Measurements from ENCODE around the gene SORBS1.

The SORBS1 gene

DNA sequence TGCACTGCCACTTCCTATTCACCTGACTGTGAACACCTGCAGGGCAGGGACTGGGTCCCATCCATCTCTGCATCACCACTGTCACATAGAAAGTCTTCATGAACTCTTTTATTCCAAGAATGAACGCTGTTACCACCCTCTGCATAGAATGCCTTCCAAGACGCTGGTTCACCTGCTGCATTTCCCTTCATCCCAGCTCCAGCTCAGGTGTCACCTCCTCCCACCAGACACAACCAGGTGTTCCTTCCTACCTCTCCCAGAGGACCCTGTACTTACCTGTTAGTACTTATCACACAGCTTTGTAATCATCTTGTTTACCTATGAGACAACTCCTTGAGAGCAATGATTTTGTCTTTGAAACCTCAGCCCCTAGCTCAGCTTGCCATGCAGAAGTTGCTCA is 31.1 kb downstream of the SORBS1 start:
- Histone ChIP-seq H3K9me3 (ENCODE audit: control insufficient read depth, insufficient read depth, low read length) (no peaks in the 10 kb centered on the region), H3K4me3 (ENCODE audit: low read depth, low read length) (no peak overlapping the region), H3K27me3 (ENCODE audit: control insufficient read depth, insufficient read depth, low read length) (no peaks in the 10 kb centered on the region), H3K4me1 (ENCODE audit: control insufficient read depth, insufficient read depth, low read length) (peaks cover 13% of the 10 kb centered on the region), H3K9ac (ENCODE audit: low read depth, low read length) (no peak overlapping the region), H3K36me3 (ENCODE audit: control insufficient read depth, insufficient read depth, low read length) (no peaks in the 10 kb centered on the region), H3K27ac (ENCODE audit: low read depth, low read length) (no peak overlapping the region)

DNA sequence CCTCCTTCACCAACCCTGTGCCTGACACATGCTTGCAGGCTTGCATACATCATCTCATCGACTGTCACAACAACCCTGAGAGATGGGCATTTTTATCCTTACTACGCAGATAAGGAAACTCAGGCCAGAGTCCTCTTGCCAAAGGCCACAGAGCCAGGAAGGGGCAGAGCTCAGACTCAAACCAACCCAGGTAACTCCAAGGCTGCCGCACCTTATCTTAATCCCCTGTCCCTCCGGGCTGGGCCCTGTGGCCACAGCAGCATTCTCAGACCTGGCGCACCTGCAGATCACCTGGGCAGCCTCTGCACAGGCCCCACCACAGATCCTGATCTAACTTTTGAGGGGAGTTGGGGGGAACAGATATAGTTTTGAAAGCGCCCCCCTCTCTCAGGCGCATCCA is 35.1 kb downstream of the SORBS1 start:
- H3K9ac ChIP-seq (ENCODE audit: low read depth, low read length), result no peak overlapping the region
- H3K27ac ChIP-seq (ENCODE audit: low read depth, low read length), result no peak overlapping the region
- H3K36me3 ChIP-seq (ENCODE audit: control insufficient read depth, insufficient read depth, low read length), result no peaks in the 10 kb centered on the region
- no peaks in the 10 kb centered on the region for H3K9me3 ChIP-seq (ENCODE audit: control insufficient read depth, insufficient read depth, low read length)
- no peak overlapping the region for H3K4me3 ChIP-seq (ENCODE audit: low read depth, low read length)
- H3K27me3 ChIP-seq (ENCODE audit: control insufficient read depth, insufficient read depth, low read length), result no peaks in the 10 kb centered on the region
- peaks cover 12% of the 10 kb centered on the region for H3K4me1 ChIP-seq (ENCODE audit: control insufficient read depth, insufficient read depth, low read length)

DNA sequence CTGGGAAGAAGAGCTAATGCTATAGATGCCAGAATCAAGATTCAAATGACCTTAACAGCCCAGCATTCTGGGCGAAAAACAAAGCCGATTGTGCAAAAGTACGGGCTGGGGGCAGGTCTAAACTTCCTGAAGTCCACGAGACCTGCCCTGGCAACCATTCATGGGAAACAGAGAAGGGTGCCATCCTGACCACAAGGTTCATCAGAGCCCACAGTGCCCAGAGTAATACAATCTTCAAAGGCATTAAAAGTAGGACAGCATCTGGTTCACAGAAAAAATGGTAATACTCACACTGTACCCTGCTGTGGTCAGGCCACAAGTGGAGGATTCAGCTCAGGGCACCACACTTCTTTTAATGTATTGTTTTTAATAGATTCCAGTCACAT is 36.1 kb downstream of the SORBS1 start:
- Histone ChIP-seq H3K9me3 (ENCODE audit: control insufficient read depth, insufficient read depth, low read length) (no peaks in the 10 kb centered on the region), H3K4me1 (ENCODE audit: control insufficient read depth, insufficient read depth, low read length) (peaks cover 9% of the 10 kb centered on the region), H3K36me3 (ENCODE audit: control insufficient read depth, insufficient read depth, low read length) (no peaks in the 10 kb centered on the region), H3K4me3 (ENCODE audit: low read depth, low read length) (no peak overlapping the region), H3K27me3 (ENCODE audit: control insufficient read depth, insufficient read depth, low read length) (no peaks in the 10 kb centered on the region), H3K9ac (ENCODE audit: low read depth, low read length) (no peak overlapping the region), H3K27ac (ENCODE audit: low read depth, low read length) (no peak overlapping the region)

DNA sequence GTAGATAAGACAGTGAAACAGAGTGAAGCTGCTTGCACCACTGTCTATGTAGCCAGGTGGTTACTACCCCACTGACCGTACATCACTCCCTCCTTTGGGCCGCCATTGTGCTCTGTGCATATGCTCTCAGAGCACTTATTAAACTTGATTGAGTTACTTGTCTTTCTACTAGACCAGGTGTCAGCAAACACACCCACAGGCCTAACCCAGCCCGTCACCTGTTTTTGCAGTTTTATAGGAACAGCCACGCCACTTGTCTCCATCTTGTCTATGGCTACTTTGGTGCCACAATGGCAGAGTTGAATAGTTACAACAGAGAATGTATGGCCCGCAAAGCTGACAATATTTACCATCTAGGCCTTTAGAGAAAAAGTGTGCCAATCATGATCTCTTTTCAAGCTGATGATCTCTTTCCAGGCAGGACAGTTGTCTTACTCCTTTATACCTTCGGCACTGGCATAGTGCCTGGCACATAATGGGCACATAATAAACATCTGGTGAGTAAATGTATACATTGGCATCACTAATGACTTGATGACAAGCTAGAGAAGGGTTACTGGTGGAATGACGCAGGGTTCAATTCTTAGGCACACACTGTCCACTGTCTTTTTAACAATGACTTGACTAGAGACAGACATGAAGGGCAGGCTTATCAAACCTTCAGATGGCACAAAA is 36.7 kb downstream of the SORBS1 start:
- Histone ChIP-seq H3K27me3 (ENCODE audit: control insufficient read depth, insufficient read depth, low read length) (no peaks in the 10 kb centered on the region), H3K4me3 (ENCODE audit: low read depth, low read length) (no peak overlapping the region), H3K36me3 (ENCODE audit: control insufficient read depth, insufficient read depth, low read length) (no peaks in the 10 kb centered on the region), H3K9me3 (ENCODE audit: control insufficient read depth, insufficient read depth, low read length) (no peaks in the 10 kb centered on the region), H3K27ac (ENCODE audit: low read depth, low read length) (no peak overlapping the region), H3K4me1 (ENCODE audit: control insufficient read depth, insufficient read depth, low read length) (peaks cover 12% of the 10 kb centered on the region), H3K9ac (ENCODE audit: low read depth, low read length) (no peak overlapping the region)

DNA sequence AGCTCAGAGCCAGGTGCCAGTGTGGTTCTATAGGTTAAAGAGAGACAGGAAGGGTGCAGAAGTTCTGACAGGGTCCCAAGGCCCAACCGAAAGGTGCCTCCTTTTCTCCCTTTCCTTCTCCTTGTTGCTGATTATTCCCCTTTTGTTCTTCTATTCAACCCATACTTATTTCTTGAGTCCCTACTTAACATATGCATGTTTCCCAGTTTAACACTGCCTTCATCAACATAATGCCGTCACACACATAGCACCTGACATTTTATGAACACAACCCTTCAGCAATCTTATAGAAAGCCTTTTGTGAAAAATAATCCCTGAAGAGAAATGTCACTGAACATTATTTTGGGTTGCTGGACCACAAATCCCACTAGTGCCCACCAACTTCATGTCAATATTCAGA is 39.1 kb downstream of the SORBS1 start:
- Histone ChIP-seq H3K27me3 (ENCODE audit: control insufficient read depth, insufficient read depth, low read length) (no peaks in the 10 kb centered on the region), H3K27ac (ENCODE audit: low read depth, low read length) (no peak overlapping the region), H3K4me1 (ENCODE audit: control insufficient read depth, insufficient read depth, low read length) (peaks cover 30% of the 10 kb centered on the region), H3K9me3 (ENCODE audit: control insufficient read depth, insufficient read depth, low read length) (no peaks in the 10 kb centered on the region), H3K9ac (ENCODE audit: low read depth, low read length) (no peak overlapping the region), H3K36me3 (ENCODE audit: control insufficient read depth, insufficient read depth, low read length) (no peaks in the 10 kb centered on the region), H3K4me3 (ENCODE audit: low read depth, low read length) (no peak overlapping the region)

DNA sequence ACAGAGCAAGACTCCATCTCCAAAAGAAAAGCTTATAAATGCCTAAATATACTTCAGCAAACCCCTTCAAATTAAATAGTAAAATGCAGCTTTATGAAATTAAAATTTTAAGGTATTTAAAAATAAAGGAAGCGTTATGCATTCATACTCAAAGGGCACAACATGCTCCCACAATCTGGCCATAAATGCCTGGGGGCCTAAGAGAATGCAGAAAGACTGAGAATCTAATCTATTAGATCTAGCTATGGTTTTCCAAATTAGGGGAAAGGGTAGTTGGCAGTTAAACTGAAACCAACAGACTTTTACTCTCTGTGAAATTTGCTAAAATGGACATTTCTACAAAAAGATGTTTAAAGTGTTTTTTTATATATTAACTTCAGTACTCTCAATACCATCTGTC is 40.6 kb downstream of the SORBS1 start:
- Histone ChIP-seq H3K27me3 (ENCODE audit: control insufficient read depth, insufficient read depth, low read length) (no peaks in the 10 kb centered on the region), H3K9ac (ENCODE audit: low read depth, low read length) (no peak overlapping the region), H3K27ac (ENCODE audit: low read depth, low read length) (no peak overlapping the region), H3K4me3 (ENCODE audit: low read depth, low read length) (no peak overlapping the region), H3K4me1 (ENCODE audit: control insufficient read depth, insufficient read depth, low read length) (peaks cover 27% of the 10 kb centered on the region), H3K9me3 (ENCODE audit: control insufficient read depth, insufficient read depth, low read length) (no peaks in the 10 kb centered on the region), H3K36me3 (ENCODE audit: control insufficient read depth, insufficient read depth, low read length) (no peaks in the 10 kb centered on the region)

DNA sequence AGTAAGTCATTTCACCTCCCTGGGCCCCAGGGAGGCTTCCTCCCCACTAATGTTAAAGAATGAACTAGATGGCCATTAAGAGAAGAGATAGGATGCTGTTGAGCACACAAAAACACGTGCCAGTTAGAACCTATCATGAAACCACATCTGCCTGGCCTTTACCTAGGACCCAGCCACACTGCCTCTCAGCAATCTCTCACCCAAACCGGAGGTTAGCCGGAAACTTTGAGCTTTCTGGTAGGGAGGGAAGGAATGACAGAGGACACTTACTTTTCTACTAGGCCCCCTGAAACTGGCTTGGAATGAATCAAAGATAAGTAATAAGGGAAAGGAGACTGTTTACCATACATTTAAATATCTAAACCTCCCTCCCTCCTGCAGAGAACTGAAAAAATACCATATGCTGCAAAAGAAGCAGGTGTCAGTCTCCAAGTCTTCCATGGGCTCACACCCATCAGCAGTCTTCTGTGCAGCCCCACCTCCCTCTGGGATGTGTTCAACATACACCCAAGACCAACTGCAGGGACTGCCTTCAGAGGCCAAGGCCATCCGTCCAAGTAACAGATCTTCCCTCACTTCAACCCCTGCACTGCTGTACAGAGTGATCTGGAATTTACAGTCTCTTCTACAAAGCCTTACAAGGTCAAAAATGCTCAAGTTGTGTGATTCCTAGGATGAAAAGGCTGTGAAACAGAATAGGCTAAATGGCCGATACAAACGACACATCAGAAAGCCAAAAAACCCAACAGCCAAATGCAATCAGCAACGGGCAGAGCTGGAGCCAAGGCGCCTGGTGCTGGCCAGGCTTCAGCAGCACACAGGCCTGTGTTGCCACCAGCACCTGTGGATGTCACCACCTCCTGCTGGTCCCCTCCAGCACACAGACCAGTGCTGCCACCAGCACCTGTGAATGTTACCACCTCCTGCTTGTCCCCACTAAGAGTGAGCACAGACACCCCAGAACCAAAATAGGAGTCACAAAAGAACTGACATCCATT is 42.4 kb downstream of the SORBS1 start:
- Histone ChIP-seq H3K4me1 (ENCODE audit: control insufficient read depth, insufficient read depth, low read length) (peaks cover 27% of the 10 kb centered on the region), H3K9ac (ENCODE audit: low read depth, low read length) (no peak overlapping the region), H3K36me3 (ENCODE audit: control insufficient read depth, insufficient read depth, low read length) (no peaks in the 10 kb centered on the region), H3K27ac (ENCODE audit: low read depth, low read length) (no peak overlapping the region), H3K9me3 (ENCODE audit: control insufficient read depth, insufficient read depth, low read length) (no peaks in the 10 kb centered on the region), H3K4me3 (ENCODE audit: low read depth, low read length) (no peak overlapping the region), H3K27me3 (ENCODE audit: control insufficient read depth, insufficient read depth, low read length) (no peaks in the 10 kb centered on the region)

DNA sequence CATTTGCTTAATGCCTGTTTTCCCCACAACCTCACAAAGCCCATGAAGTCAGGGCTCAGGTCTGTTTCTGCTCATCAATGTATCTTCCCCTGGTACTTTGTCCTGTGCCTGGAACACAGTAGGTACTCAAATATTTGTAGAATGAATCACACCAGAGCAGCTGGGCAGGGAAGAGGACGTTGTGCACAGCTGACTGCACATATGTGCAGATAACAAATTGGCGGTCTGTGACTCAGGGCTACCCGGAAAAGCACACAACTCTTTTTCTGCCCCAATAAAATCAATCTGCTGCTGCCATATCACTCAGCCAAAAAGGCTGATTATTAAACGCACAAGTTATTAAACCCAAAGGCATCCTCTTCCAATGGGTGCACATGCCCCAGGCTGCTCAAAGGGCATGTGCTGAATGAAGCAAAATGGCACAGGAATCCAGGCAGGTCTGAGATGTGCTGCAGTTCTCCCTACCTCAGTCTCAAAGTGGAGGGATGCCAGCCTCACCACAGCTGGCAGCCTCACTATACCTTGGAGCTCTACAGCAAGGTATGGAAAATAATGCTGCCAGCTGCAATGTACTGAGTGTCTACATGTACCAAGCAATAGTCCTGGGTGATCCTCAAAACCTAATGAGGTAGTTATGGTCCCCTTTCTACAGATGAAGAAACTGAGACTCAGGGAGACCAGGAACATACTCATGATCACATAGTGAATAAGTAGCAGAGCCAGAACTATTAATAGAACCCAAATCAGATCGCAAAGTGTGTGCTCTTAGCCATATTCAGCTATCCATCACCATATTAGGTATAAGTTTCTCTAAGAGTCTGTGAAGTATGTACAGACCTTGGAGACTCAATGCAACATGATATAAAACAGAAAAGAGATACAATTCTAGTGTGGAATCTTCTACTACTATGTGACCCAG is 43.4 kb downstream of the SORBS1 start:
- no peak overlapping the region for H3K27ac ChIP-seq (ENCODE audit: low read depth, low read length)
- no peaks in the 10 kb centered on the region for H3K27me3 ChIP-seq (ENCODE audit: control insufficient read depth, insufficient read depth, low read length)
- H3K36me3 ChIP-seq (ENCODE audit: control insufficient read depth, insufficient read depth, low read length), result no peaks in the 10 kb centered on the region
- H3K9ac ChIP-seq (ENCODE audit: low read depth, low read length), result no peak overlapping the region
- no peak overlapping the region for H3K4me3 ChIP-seq (ENCODE audit: low read depth, low read length)
- H3K4me1 ChIP-seq (ENCODE audit: control insufficient read depth, insufficient read depth, low read length), result peaks cover 27% of the 10 kb centered on the region
- H3K9me3 ChIP-seq (ENCODE audit: control insufficient read depth, insufficient read depth, low read length), result no peaks in the 10 kb centered on the region

DNA sequence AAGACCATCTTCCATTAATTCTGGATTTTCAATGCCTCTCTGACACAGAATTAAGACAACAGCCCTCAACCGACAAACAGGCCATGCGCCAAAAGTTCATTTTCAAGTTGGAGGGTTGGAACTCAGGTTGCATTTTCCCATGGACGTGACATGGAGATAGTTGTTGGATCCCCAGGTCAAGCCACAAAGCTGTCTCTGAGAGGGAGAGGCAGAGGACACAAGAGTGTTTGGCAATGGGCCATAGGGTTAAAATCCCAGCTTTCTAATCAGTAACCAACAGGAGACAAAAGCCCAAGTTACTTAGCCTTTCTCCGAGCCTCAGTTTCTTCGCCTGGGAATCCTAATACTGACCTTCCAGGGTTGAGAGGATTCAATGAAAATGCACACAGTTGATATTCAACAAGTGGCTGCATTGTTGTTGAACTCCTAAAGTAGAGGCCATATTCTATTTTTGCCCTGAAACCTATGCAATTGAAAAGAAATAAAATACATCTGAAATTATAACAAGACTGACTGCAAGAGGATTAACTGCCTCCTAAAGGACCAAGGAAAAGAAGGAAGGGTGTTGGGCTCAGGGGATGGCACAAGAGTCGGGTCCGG is 44.3 kb downstream of the SORBS1 start:
- H3K4me1 ChIP-seq (ENCODE audit: control insufficient read depth, insufficient read depth, low read length), result peaks cover 22% of the 10 kb centered on the region
- H3K27ac ChIP-seq (ENCODE audit: low read depth, low read length), result no peak overlapping the region
- no peaks in the 10 kb centered on the region for H3K9me3 ChIP-seq (ENCODE audit: control insufficient read depth, insufficient read depth, low read length)
- H3K4me3 ChIP-seq (ENCODE audit: low read depth, low read length), result no peak overlapping the region
- no peak overlapping the region for H3K9ac ChIP-seq (ENCODE audit: low read depth, low read length)
- no peaks in the 10 kb centered on the region for H3K36me3 ChIP-seq (ENCODE audit: control insufficient read depth, insufficient read depth, low read length)
- no peaks in the 10 kb centered on the region for H3K27me3 ChIP-seq (ENCODE audit: control insufficient read depth, insufficient read depth, low read length)

DNA sequence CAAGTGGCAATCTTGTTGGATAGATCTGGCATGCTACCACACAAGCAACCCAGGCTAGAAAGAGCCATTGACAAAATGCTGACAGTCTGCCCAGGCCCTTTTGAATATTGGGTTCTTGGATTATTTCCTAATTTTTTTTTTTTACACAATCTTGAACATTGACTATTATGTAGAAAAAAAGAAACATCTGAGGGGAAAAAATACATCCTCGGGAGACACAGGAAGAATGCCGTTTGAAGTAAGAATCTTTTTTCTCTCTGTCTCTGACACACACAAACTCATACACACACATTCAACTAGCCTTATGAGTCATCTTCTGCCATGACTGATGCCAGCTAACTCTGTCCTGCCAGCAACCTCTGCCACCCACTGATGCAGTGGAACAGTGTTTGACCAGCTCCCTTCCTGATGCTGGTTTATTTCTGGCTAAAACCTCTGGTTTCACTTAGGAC is 47.2 kb downstream of the SORBS1 start:
- no peaks in the 10 kb centered on the region for H3K9me3 ChIP-seq (ENCODE audit: control insufficient read depth, insufficient read depth, low read length)
- H3K27me3 ChIP-seq (ENCODE audit: control insufficient read depth, insufficient read depth, low read length), result no peaks in the 10 kb centered on the region
- H3K9ac ChIP-seq (ENCODE audit: low read depth, low read length), result no peak overlapping the region
- H3K4me3 ChIP-seq (ENCODE audit: low read depth, low read length), result no peak overlapping the region
- peaks cover 28% of the 10 kb centered on the region for H3K4me1 ChIP-seq (ENCODE audit: control insufficient read depth, insufficient read depth, low read length)
- H3K27ac ChIP-seq (ENCODE audit: low read depth, low read length), result no peak overlapping the region
- no peaks in the 10 kb centered on the region for H3K36me3 ChIP-seq (ENCODE audit: control insufficient read depth, insufficient read depth, low read length)

Data from HUES48 (cell line).